B cell (primary cell): Measurements from ENCODE around the gene STAT1. TPM values are rescaled to one million over a fixed set of nuclear protein-coding genes. Genes with fewer than 3 reads are reported as not detected.

Experiments
- ATAC-seq: fragments of 200-7000 bp; cut with Tn5 transposase; one replicate; pipeline ENCODE4 v1.10.0; 2021; ENCODE audit warnings: low read depth, mild to moderate bottlenecking, moderate number of reproducible peaks, moderate library complexity
- CTCF ChIA-PET: fragments of 350-600 bp; sonication (Branson Sonifier 250); formaldehyde crosslinking; loops from one replicate; lab custom pipeline; 2021; ENCODE audit warnings: antibody characterized with exemption, inconsistent platforms; lab: Charles Lee
- POLR2A ChIA-PET: fragments of 350-600 bp; sonication (Branson Sonifier 250); formaldehyde crosslinking; loops from one replicate; lab custom pipeline; 2021; ENCODE audit warnings: antibody characterized with exemption; lab: Charles Lee
- DNase-seq: peaks from one replicate; pipeline ENCODE4 v3.0.0; 2013
- H2AFZ ChIP-seq: 2 replicates; pipeline ENCODE4 v1.6.1; 2012; ENCODE audit warnings: mild to moderate bottlenecking, low read depth, low read length; ENCODE audit not compliant: insufficient read depth, poor library complexity, severe bottlenecking
- H3K27ac ChIP-seq, 2 donors: 1 replicate in 1 of 2; 2 replicates in 1 of 2; pipeline ENCODE4 v1.5.1; 2012 to 2013; ENCODE audit warnings: low read length in 2 of 2, mild to moderate bottlenecking in 2 of 2, moderate library complexity in 1 of 2
- H3K27me3 ChIP-seq, 4 experiments: fragments of 200-600 bp in 1 of 4; sonication (generic) in 1 of 4; replicated peaks in 1 of 4; 1 replicate in 2 of 4; 2 replicates in 2 of 4; pipeline versions ENCODE4 v1.6.1 to v1.7.0; 2013 to 2016; ENCODE audit warnings: low read length in 3 of 4, mild to moderate bottlenecking in 2 of 4, mixed read lengths in 1 of 4, moderate library complexity in 1 of 4; ENCODE audit not compliant: insufficient read depth in 4 of 4, control insufficient read depth in 3 of 4; ENCODE audit errors: control extremely low read depth in 1 of 4
- H3K36me3 ChIP-seq, 2 experiments: replicated peaks in 1 of 2; 1 replicate in 1 of 2; 2 replicates in 1 of 2; pipeline versions ENCODE4 v1.6.1 to v1.7.1; 2013; ENCODE audit warnings: low read length in 1 of 2; ENCODE audit not compliant: insufficient read depth in 2 of 2, control insufficient read depth in 1 of 2; ENCODE audit errors: control extremely low read depth in 1 of 2, extremely low read depth in 1 of 2
- H3K4me1 ChIP-seq, 2 donors: fragments of 200-600 bp in 1 of 2; sonication (generic) in 1 of 2; 1 replicate in 1 of 2; 2 replicates in 1 of 2; pipeline versions ENCODE4 v1.5.1 to v1.6.1; 2013 to 2017; ENCODE audit warnings: low read length in 2 of 2; ENCODE audit not compliant: control insufficient read depth in 2 of 2, insufficient read depth in 2 of 2
- H3K4me2 ChIP-seq: replicated peaks from 2 replicates; pipeline ENCODE3; 2012; ENCODE audit warnings: mild to moderate bottlenecking, low read depth, low read length; ENCODE audit not compliant: poor library complexity, severe bottlenecking
- H3K4me3 ChIP-seq, 5 experiments: fragments of 200-600 bp in 1 of 5; sonication (generic) in 1 of 5; 1 replicate in 3 of 5; 2 replicates in 2 of 5; pipeline versions ENCODE4 v1.5.1 to v1.7.0; 2011 to 2016; ENCODE audit warnings: low read length in 4 of 5, mild to moderate bottlenecking in 4 of 5, low read depth in 2 of 5, control low read depth in 1 of 5, moderate library complexity in 1 of 5; ENCODE audit not compliant: insufficient read depth in 1 of 5; ENCODE audit errors: control extremely low read depth in 1 of 5, extremely low read depth in 1 of 5
- H3K79me2 ChIP-seq: fragments of 200-600 bp; sonication (generic); one replicate; pipeline ENCODE4 v1.6.0; 2016; ENCODE audit warnings: low read length; ENCODE audit not compliant: control insufficient read depth, insufficient read depth
- H3K9ac ChIP-seq: fragments of 200-600 bp; sonication (generic); 2 replicates; pipeline ENCODE4 v1.6.1; 2017; ENCODE audit warnings: mild to moderate bottlenecking, low read length, moderate library complexity
- H3K9me3 ChIP-seq, 3 donors: one replicate each; pipeline versions ENCODE4 v1.6.1 to v1.7.1; 2013; ENCODE audit warnings: low read length in 2 of 3; ENCODE audit not compliant: control insufficient read depth in 2 of 3, insufficient read depth in 1 of 3; ENCODE audit errors: control extremely low read depth in 1 of 3
- H4K20me1 ChIP-seq: 2 replicates; pipeline ENCODE4 v1.6.0; 2012; ENCODE audit warnings: mild to moderate bottlenecking, low read length; ENCODE audit not compliant: insufficient read depth, control insufficient read depth, poor library complexity, severe bottlenecking
- H3K27ac Mint-ChIP-seq: one replicate; pipeline ENCODE4 v1.8.0; 2021; ENCODE audit warnings: mixed read lengths
- H3K27me3 Mint-ChIP-seq: one replicate; pipeline ENCODE4 v1.8.0; 2021; ENCODE audit warnings: mixed read lengths
- H3K4me1 Mint-ChIP-seq: one replicate; pipeline ENCODE4 v1.8.0; 2021; ENCODE audit warnings: mixed read lengths
- H3K4me3 Mint-ChIP-seq: one replicate; pipeline ENCODE4 v1.8.0; 2021; ENCODE audit warnings: mixed read lengths
- H3K9me3 Mint-ChIP-seq: one replicate; pipeline ENCODE4 v1.8.0; 2022; ENCODE audit warnings: mixed read lengths; ENCODE audit not compliant: insufficient read depth
- EZH2 ChIP-seq: IDR thresholded peaks from 2 replicates; pipeline ENCODE4 v1.6.1; 2012; ENCODE audit warnings: borderline replicate concordance, low read depth, mild to moderate bottlenecking, moderate library complexity, low read length; ENCODE audit not compliant: insufficient read depth, poor library complexity, severe bottlenecking
- WGBS: methylation state at CpG from one replicate; pipeline ENCODE4 v1.1.5; 2013; ENCODE audit warnings: missing lambda C conversion rate; ENCODE audit not compliant: insufficient coverage; 5-methylcytosine and 5-hydroxymethylcytosine counted together
- intact Hi-C: fragments of 100-400 bp; cut with micrococcal nuclease; formaldehyde crosslinking; loops from one replicate; pipeline ENCODE4 v1.10.0; 2022
- polyA plus RNA-seq: library from polyadenylated mRNA; depleted of rRNA; stranded (reverse); fragments of >200 nt; gene quantifications from 2 replicates; pipeline ENCODE4 v1.2.3, GENCODE V29; 2012
- total RNA-seq, 2 donors: library from RNA; stranded (reverse); fragments of 120-200 nt in 1 of 2; gene quantifications; 1 replicate in 1 of 2; 2 replicates in 1 of 2; pipeline versions ENCODE4 v1.2.3 to v1.2.4, GENCODE V29; 2013 to 2022
- TF ChIP-seq, protein P1 (sequence below): fragments of 200-600 bp; IDR thresholded peaks from one replicate; pipeline ENCODE4 v1.8.0; 2022; ENCODE audit warnings: antibody characterized with exemption, mild to moderate bottlenecking

The STAT1 gene
- total and polyA plus RNA-seq, 2 donors (not counting 1 experiment from before 2014, with no cell fraction given) = 20.5 to 50.9 TPM

DNA sequence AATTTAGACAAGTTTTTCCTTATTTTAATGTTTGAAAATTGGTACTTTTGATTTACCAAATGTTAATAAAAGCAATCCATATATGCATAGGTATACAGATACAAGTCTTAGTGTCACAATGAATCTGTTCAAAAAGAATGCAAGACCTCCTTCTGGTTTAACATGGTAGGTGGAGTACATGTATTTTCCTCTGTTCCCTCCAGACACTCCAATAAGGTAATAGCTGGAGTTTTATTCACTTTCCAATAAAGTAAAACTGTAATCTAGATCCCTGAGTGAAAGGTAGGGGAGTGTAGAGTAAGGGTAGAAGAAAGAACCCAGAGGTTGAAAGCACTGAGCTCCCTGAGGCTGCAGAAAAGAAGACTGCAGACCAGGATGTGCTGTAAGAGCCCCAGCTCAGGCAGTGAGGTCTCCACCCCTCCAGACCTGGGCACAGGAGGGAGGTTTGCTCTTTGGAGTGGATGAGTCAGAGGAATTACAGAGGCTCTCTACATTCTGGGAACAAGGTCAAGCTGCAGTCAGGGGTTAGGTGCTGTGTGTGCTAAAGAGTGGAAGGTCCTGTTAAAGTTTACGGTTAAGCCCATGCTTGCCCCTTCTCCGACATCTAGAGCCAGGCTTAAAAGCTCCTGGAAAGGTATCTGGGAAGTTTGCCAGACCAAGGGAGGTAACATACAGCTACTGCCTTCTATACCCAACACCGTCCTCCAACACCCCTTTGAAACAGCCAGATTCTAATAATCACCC lies 27.6 kb upstream of the STAT1 start:
- H3K9ac ChIP-seq = no peak overlapping the region
- peaks cover 0 to 1% (median 0%) of the 10 kb centered on the region in 3 donors for H3K9me3 ChIP-seq
- intact Hi-C loops = no loop called here
- Mint-ChIP-seq H3K4me1 (no peaks in the 10 kb centered on the region), H3K27ac (no peak overlapping the region), H3K27me3 (peaks cover 17% of the 10 kb centered on the region), H3K9me3 (no peaks in the 10 kb centered on the region), H3K4me3 (no peak overlapping the region)
- H2AFZ ChIP-seq = no peak overlapping the region
- H3K79me2 ChIP-seq = no peaks in the 10 kb centered on the region
- ChIA-PET POLR2A (no interaction called here), CTCF (interaction anchor here (0.6 to 1.2 kb wide), 2 partner anchors 8 to 186 kb away, joined by 3 read pairs; no protein-coding TSS in a partner anchor)
- no peak overlapping the region for H3K27ac ChIP-seq
- H3K36me3 ChIP-seq = no peaks in the 10 kb centered on the region
- DNase-seq = no peak
- 90% methylated on average over 1 of the region's 3 CpGs for WGBS
- H3K4me2 ChIP-seq = no peak overlapping the region
- H3K27me3 ChIP-seq = no peaks in the 10 kb centered on the region
- no peaks in the 10 kb centered on the region for H3K4me1 ChIP-seq
- no peak overlapping the region for H3K4me3 ChIP-seq
- TF ChIP-seq EZH2 = no peak
- TF ChIP-seq, protein P1, sequence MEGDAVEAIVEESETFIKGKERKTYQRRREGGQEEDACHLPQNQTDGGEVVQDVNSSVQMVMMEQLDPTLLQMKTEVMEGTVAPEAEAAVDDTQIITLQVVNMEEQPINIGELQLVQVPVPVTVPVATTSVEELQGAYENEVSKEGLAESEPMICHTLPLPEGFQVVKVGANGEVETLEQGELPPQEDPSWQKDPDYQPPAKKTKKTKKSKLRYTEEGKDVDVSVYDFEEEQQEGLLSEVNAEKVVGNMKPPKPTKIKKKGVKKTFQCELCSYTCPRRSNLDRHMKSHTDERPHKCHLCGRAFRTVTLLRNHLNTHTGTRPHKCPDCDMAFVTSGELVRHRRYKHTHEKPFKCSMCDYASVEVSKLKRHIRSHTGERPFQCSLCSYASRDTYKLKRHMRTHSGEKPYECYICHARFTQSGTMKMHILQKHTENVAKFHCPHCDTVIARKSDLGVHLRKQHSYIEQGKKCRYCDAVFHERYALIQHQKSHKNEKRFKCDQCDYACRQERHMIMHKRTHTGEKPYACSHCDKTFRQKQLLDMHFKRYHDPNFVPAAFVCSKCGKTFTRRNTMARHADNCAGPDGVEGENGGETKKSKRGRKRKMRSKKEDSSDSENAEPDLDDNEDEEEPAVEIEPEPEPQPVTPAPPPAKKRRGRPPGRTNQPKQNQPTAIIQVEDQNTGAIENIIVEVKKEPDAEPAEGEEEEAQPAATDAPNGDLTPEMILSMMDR = no peak
- no peak for ATAC-seq
- H4K20me1 ChIP-seq = no peaks in the 10 kb centered on the region

DNA sequence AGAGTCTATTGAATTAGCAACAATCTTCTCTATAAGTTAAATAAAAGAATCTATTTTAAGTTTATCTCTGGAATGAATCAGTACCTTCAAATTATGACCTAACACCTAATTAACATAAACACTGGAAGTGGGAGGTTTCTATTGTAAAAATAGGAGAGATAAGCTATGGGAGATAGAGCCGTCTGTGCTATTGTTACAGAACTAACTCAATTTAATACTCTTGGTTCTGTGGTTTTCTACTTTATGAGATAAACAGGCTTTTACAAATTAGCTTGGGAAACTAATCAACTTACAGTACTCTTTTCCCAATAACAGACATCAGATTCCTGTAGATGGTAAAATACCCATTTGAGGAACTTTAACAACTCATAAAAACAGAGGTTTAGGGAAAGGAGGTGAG lies 25.6 kb upstream of the STAT1 start:
- H3K9ac ChIP-seq = no peak overlapping the region
- Mint-ChIP-seq H3K27me3 (peaks cover 14% of the 10 kb centered on the region), H3K9me3 (no peaks in the 10 kb centered on the region), H3K4me1 (no peaks in the 10 kb centered on the region), H3K27ac (no peak overlapping the region), H3K4me3 (no peak overlapping the region)
- H3K36me3 ChIP-seq = no peaks in the 10 kb centered on the region
- ChIA-PET CTCF (interaction anchor here (3.4 kb wide), 1 partner anchor 12 kb away, joined by 14 read pairs; no protein-coding TSS in a partner anchor), POLR2A (no interaction called here)
- DNase-seq (no peak), ATAC-seq (no peak)
- peaks cover 0 to 1% (median 0%) of the 10 kb centered on the region in 3 donors for H3K9me3 ChIP-seq
- H4K20me1 ChIP-seq = no peaks in the 10 kb centered on the region
- no peak for TF ChIP-seq EZH2
- TF ChIP-seq, protein P1 = no peak
- no peaks in the 10 kb centered on the region for H3K4me1 ChIP-seq
- no peak overlapping the region for H3K4me3 ChIP-seq
- no peak overlapping the region for H2AFZ ChIP-seq
- H3K27ac ChIP-seq = no peak overlapping the region
- no CpG with 5 or more reads among the region's 1 CpG for WGBS
- no peaks in the 10 kb centered on the region for H3K79me2 ChIP-seq
- intact Hi-C loops = no loop called here
- no peak overlapping the region for H3K4me2 ChIP-seq
- no peaks in the 10 kb centered on the region for H3K27me3 ChIP-seq
